Thyroid gland (tissue), 4 donors: ENCODE data around the gene HACL1.

Experiments used
- CTCF ChIP-seq, 6 experiments: fragments of 200-600 bp in 3 of 6; fragments of 450-650 bp in 3 of 6; sonication (generic) in 3 of 6; IDR thresholded peaks; one replicate each; pipeline ENCODE4 v1.5.1; 2016 to 2019; ENCODE audit warnings: antibody characterized with exemption in 6 of 6, mild to moderate bottlenecking in 2 of 6, inconsistent platforms in 1 of 6, moderate library complexity in 1 of 6
- POLR2A ChIP-seq, 2 donors: fragments of 450-650 bp; IDR thresholded peaks; one replicate each; pipeline ENCODE4 v1.6.1; 2017; ENCODE audit warnings: antibody characterized with exemption in 2 of 2, mild to moderate bottlenecking in 2 of 2, moderate library complexity in 1 of 2

GRCh38 chr3:15513810-15514662 lies 87.3 kb downstream of the HACL1 start:
- no peak for TF ChIP-seq CTCF (IDR thresholded peaks at IDR 0.05)
- TF ChIP-seq POLR2A (IDR thresholded peaks at IDR 0.05), result no peak
